CD4-positive, alpha-beta T cell treated with Interleukin-17A for 4 hours (primary cell): Measurements from ENCODE around the gene NKAIN2.

ENCODE experiments used
- DNase-seq: peaks from one replicate; pipeline ENCODE4 v3.0.0-alpha.2; 2020; ENCODE audit warnings: mixed read lengths

NKAIN2 gene

DNA sequence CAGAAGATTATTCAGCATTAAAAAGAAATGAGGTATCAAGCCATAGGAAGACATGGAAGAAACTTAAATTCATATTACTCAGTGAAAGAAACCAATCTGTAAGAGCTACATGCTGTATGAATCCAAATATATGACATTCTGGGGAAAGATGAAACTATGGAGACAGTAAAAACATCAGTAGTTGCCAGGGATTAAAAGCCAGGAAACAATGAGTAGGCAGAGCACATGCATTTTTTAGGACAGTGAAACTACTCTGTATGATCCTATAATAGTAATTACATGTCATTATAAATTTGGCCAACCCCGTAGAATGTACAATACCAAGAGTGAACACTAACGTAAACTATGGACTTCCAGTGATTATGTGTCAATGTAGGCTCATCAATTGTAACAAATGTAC lies 1065.8 kb downstream of the NKAIN2 start:
- DNase-seq = no peak

- DNase-seq = no peak
Observed at GRCh38 chr6:124870611-124871459, 1067.2 kb downstream of the NKAIN2 start.

- DNase-seq = no peak
Observed at GRCh38 chr6:124872361-124873065, 1068.8 kb downstream of the NKAIN2 start.

GRCh38 chr6:124873066-124873410 lies 1069.4 kb downstream of the NKAIN2 start:
- DNase-seq = no peak
